ENCODE data around the gene MAS1. TPM values are rescaled to one million over a fixed set of nuclear protein-coding genes. Genes with fewer than 3 reads are reported as not detected.

The MAS1 gene
- polyA plus RNA-seq, 1 donor (not counting 4 experiments of a cell fraction or from before 2014, with no cell fraction given), result not detected

DNA sequence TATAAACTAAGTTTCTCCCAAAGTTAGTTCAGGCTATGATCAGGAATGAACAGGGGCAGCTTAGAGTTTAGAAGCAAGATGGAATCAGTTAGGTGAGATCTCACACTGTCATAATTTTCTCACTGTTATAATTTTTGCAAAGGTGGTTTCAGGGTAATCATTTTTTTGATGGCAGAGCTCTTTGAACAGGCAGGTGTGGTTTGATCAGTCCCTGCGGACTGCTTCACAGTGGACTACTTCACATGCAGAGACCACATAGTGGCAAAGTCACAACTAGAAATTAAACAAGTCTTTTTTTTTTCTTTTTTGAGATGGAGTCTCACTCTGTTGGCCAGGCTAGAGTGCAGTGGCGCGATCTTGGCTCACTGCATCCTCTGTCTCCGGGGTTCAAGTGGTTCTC lies 6.8 kb downstream of the MAS1 start:
- no peaks in the 10 kb centered on the region for H3K9me3 ChIP-seq (ENCODE audit: control insufficient read depth, low read depth, low read length)
- no peak overlapping the region for H3K4me2 ChIP-seq (ENCODE audit: control insufficient read depth, extremely low read depth, insufficient read depth, low read depth, low read length)
- peaks cover 5% of the 10 kb centered on the region for H3K27me3 ChIP-seq (ENCODE audit: control insufficient read depth, extremely low read depth, insufficient read depth, low read length)
- TF ChIP-seq, protein P1, sequence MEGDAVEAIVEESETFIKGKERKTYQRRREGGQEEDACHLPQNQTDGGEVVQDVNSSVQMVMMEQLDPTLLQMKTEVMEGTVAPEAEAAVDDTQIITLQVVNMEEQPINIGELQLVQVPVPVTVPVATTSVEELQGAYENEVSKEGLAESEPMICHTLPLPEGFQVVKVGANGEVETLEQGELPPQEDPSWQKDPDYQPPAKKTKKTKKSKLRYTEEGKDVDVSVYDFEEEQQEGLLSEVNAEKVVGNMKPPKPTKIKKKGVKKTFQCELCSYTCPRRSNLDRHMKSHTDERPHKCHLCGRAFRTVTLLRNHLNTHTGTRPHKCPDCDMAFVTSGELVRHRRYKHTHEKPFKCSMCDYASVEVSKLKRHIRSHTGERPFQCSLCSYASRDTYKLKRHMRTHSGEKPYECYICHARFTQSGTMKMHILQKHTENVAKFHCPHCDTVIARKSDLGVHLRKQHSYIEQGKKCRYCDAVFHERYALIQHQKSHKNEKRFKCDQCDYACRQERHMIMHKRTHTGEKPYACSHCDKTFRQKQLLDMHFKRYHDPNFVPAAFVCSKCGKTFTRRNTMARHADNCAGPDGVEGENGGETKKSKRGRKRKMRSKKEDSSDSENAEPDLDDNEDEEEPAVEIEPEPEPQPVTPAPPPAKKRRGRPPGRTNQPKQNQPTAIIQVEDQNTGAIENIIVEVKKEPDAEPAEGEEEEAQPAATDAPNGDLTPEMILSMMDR (optimal IDR thresholded peaks at IDR 0.05 in 1 of 3, IDR thresholded peaks at IDR 0.05 in 1 of 3, conservative IDR thresholded peaks at IDR 0.05 in 1 of 3; ENCODE audit: extremely low read depth in 1 of 3, insufficient read depth in 2 of 3, low read length in 3 of 3), result no peak
- dilution Hi-C loops (cut with MboI; ENCODE audit: extremely low pct_ligation_motif_present, low sequenced_read_pairs), result no loop called here
- FAIRE-seq, result no peak
- no peaks in the 10 kb centered on the region for H4K20me1 ChIP-seq (ENCODE audit: control insufficient read depth, extremely low read depth, insufficient read depth, low read length)
- H3K4me3 ChIP-seq (ENCODE audit: control insufficient read depth in 2 of 3, extremely low read depth in 1 of 3, insufficient read depth in 2 of 3, low read depth in 1 of 3, low read length in 3 of 3), result no peak overlapping the region
- no peaks in the 10 kb centered on the region for H3K79me2 ChIP-seq (ENCODE audit: control insufficient read depth, insufficient read depth, low read length)
- no peak overlapping the region for H2AFZ ChIP-seq (ENCODE audit: control insufficient read depth, low read length)
- peaks cover 4% of the 10 kb centered on the region for H3K4me1 ChIP-seq (ENCODE audit: control insufficient read depth, extremely low read depth, insufficient read depth, low read length)
- no peak overlapping the region for H3K27ac ChIP-seq (ENCODE audit: control insufficient read depth, insufficient read depth, low read length)
- H3K9me1 ChIP-seq (ENCODE audit: control insufficient read depth, extremely low read depth, insufficient read depth, low read length), result no peaks in the 10 kb centered on the region
- H3K9ac ChIP-seq (ENCODE audit: control insufficient read depth, extremely low read depth, insufficient read depth, low read length), result no peak overlapping the region
- DNase-seq (ENCODE audit: low read depth, low spot score), result no peak
- H3K36me3 ChIP-seq (ENCODE audit: control insufficient read depth in 2 of 2, extremely low read depth in 1 of 2, insufficient read depth in 2 of 2, low read length in 2 of 2), result no peaks in the 10 kb centered on the region

DNA sequence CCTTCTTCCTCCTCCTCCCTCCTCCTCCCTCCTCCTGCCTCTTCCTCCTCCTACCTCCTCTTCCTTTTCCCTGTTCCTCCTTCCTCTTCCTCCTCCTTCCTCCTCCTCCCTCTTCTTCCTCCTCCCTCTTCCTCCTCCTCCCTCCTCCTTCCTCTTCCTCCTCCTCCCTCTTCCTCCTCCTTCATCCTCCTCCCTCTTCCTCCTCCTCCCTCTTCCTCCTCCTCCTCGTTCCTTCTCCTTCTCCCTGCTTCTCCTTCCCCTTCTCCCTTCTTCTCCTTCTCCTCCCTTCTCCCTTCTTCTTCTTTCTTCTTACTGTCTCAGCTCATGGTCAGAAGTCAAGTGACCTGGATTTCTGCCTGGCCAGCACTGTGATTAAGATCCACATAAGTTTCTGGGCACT lies 7.7 kb downstream of the MAS1 start:
- H2AFZ ChIP-seq (ENCODE audit: control insufficient read depth, low read length), result no peak overlapping the region
- H3K4me2 ChIP-seq (ENCODE audit: control insufficient read depth, extremely low read depth, insufficient read depth, low read depth, low read length), result no peak overlapping the region
- H3K9me3 ChIP-seq (ENCODE audit: control insufficient read depth, low read depth, low read length), result no peaks in the 10 kb centered on the region
- peaks cover 6% of the 10 kb centered on the region for H3K27me3 ChIP-seq (ENCODE audit: control insufficient read depth, extremely low read depth, insufficient read depth, low read length)
- FAIRE-seq (no peak), DNase-seq (ENCODE audit: low read depth, low spot score) (no peak)
- peaks cover 4% of the 10 kb centered on the region for H3K4me1 ChIP-seq (ENCODE audit: control insufficient read depth, extremely low read depth, insufficient read depth, low read length)
- H3K9me1 ChIP-seq (ENCODE audit: control insufficient read depth, extremely low read depth, insufficient read depth, low read length), result no peaks in the 10 kb centered on the region
- no peaks in the 10 kb centered on the region for H3K79me2 ChIP-seq (ENCODE audit: control insufficient read depth, insufficient read depth, low read length)
- H3K9ac ChIP-seq (ENCODE audit: control insufficient read depth, extremely low read depth, insufficient read depth, low read length), result no peak overlapping the region
- no peaks in the 10 kb centered on the region for H4K20me1 ChIP-seq (ENCODE audit: control insufficient read depth, extremely low read depth, insufficient read depth, low read length)
- no peak overlapping the region for H3K4me3 ChIP-seq (ENCODE audit: control insufficient read depth in 2 of 3, extremely low read depth in 1 of 3, insufficient read depth in 2 of 3, low read depth in 1 of 3, low read length in 3 of 3)
- no peaks in the 10 kb centered on the region for H3K36me3 ChIP-seq (ENCODE audit: control insufficient read depth in 2 of 2, extremely low read depth in 1 of 2, insufficient read depth in 2 of 2, low read length in 2 of 2)
- TF ChIP-seq, protein P1 (optimal IDR thresholded peaks at IDR 0.05 in 1 of 3, IDR thresholded peaks at IDR 0.05 in 1 of 3, conservative IDR thresholded peaks at IDR 0.05 in 1 of 3; ENCODE audit: extremely low read depth in 1 of 3, insufficient read depth in 2 of 3, low read length in 3 of 3), result no peak
- no peak overlapping the region for H3K27ac ChIP-seq (ENCODE audit: control insufficient read depth, insufficient read depth, low read length)
- dilution Hi-C loops (cut with MboI; ENCODE audit: extremely low pct_ligation_motif_present, low sequenced_read_pairs), result no loop called here
